Islet of Langerhans (tissue), 1 donor: ENCODE data around the gene SCARF2.
"Not testable (repeated sequence)": the region's sequence is repeated elsewhere in the genome, so short reads cannot be mapped to it uniquely, and the experiment has no call there.

Experiments
- FAIRE-seq: peaks from one replicate; lab custom pipeline; 2011; peaks lifted over from hg19 to GRCh38; lab: Jason Lieb, UNC

The SCARF2 gene

GRCh38 chr22:20463324-20464095 lies 25.9 kb upstream of the SCARF2 start:
- FAIRE-seq = no peak

DNA sequence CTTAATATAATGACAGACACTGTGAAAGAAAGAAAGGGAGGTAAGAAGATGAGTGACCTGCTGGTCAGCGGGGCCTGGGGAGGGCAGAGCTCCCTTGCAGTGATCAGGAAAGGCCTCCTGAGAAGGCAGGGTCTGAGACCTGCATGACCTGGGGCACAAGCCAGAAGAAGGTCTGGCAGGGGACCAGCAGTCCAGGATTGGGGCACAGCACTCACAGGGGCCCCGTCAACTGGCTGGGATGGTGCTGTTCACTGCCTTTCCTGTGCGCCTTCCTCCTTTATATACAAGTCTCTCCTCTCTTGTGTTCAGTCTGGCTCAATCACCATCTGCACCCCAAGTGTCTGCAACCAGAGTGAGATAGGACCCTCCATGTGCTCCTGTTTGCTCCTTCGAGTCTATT lies 22.2 kb upstream of the SCARF2 start:
- no peak for FAIRE-seq

- no peak for FAIRE-seq
Measured at GRCh38 chr22:20459152-20459542, 21.5 kb upstream of the SCARF2 start.

DNA sequence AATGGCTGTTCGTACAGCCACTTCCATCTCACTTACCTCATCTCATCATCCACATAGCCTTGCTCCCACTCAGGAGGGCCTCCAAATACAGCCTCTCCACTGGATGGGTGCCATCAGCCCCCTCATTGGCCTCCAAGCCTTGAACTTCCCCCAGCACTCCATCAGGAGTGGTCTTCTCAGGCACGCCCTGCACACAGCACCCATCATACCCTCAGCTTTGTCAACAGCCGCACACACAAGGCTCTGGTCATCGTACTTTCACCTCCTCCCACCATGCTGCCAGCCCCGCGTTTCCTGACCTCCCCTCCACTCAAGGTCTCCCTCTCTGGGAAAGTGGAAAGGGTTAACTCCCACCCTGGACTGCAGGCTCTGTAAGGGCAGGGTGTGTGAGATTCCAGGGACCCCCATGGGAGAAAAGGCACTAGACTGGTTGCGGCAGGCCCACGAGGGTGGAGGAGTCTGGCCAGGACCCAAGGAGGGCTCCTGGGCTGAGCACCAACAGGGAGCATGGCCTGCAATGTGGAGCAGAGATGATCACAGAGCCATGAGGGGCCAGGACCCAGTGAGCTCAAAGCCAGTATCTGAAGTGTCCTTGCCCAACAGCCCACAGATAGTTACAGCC lies 21.0 kb upstream of the SCARF2 start:
- no peak for FAIRE-seq

DNA sequence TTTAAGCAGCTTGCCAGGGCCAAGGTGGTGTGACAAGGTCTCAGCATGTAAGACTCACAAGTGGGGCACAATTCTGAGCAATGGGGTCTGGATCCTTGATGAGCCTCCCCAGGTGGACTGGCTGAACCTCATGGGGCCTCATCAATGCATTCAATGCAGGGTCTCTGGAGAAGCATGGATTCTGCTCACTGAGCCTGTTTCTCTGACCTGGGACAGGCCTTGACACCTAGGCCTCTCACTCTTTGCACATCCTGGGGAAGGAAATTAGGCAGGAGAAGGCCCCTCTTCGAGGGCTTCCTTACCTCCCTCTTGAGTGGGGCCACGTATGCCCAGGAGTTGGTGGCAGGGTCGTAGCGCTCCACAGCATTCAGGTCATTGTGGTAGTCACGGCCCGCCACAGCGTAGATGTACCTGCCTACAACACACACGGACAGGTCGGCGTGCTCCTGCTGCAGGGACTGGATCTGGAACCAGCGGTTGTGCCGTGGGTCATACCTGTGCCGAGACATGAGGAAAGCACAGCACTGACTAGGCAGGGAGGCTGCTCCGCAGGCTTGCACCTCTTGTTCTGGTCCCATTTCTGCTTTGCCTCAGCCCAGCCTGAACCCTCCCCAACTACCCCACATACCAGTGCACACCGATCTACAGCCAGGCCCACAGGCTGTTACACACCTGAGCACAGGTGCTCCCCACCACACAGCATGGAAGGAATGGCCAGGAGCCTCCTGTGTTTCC lies 20.0 kb upstream of the SCARF2 start:
- no peak for FAIRE-seq

GRCh38 chr22:20456722-20457076 lies 19.1 kb upstream of the SCARF2 start:
- FAIRE-seq = no peak

DNA sequence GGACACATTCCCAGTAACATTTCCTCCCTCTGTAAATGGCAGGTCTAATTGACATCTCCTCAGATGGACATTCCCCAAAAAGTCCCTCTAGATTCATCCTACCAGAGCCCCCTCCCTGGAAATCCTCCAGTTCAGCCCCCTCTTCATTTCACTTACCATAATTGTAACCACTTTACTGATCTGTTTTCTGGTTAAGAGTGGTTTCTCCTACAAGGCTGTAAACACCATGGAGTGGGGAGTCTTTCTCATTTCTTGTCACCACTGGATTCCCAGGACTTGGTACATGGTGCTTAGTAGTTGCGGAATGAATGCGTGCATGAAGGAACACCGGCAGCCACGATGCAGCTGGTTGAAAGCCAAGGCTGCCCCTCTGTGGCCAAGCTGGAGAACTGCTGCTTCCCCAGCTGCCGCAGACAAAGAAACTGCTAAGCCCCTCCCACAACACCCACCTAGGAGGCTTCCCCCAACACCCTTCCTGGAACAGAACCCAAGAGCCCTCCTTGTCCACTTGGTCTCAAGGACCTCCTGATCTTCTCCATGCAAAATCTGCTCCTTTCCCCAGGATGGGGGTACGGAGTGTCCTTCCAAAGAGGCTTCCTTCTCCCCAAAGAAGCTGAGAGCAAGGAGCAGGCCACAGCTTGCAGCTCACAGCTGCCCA lies 18.6 kb upstream of the SCARF2 start:
- FAIRE-seq = no peak

DNA sequence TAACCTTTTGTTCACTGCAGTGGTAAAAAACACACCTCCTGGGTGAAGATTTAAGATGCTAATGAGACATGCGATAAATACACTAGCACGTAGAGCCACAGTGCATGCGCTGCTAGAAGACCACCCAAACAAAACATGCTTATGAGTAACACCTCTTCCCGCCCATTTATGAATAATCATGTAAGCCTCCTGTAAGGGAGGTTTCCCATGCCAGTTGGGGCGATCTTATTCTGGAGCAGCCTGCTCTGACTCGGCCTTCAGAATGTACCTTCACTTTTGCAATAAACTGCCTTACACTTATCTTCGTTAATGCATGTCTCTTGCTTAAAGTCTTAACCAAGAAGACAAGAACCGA lies 18.1 kb upstream of the SCARF2 start:
- no peak for FAIRE-seq

- FAIRE-seq = no peak
Measured at GRCh38 chr22:20453222-20453621, 15.6 kb upstream of the SCARF2 start.

GRCh38 chr22:20451920-20452319 lies 14.3 kb upstream of the SCARF2 start:
- no peak for FAIRE-seq

DNA sequence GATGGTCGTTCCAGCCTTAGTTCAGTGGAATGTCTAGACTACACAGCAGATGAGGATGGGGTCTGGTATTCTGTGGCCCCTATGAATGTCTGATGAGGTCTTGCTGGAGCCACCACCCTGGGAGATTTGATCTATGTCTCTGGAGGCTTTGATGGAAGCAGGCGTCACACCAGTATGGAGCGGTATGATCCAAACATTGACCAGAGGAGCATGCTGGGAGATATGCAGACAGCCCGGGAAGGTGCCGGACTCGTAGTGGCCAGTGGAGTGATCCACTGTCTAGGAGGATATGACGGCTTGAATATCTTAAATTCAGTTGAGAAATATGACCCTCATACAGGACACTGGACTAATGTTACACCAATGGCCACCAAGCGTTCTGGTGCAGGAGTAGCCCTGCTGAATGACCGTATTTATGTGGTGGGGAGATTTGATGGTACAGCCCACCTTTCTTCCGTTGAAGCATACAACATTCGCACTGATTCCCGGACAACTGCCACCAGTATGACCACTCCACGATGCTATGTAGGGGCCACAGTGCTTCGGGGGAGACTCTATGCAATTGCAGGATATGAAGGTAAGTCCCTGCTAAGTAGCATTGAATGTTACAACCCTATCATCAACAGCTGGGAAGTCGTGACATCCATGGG lies 13.6 kb upstream of the SCARF2 start:
- FAIRE-seq = not testable (repeated sequence)

DNA sequence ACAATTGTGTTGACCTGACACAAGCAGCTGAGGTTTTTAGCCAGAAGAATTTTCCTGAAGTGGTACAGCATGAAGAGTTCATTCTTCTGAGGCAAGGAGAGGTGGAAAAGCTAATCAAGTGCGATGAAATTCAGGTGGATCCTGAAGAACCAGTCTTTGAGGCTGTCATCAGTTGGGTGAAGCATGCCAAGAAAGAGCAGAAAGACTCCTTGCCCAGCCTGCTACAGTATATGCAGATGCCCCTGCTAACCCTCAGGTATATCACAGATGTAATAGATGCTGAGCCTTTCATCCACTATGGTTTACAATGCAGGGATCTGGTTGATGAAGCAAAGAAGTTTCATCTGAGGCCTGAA lies 12.9 kb upstream of the SCARF2 start:
- FAIRE-seq = no peak

DNA sequence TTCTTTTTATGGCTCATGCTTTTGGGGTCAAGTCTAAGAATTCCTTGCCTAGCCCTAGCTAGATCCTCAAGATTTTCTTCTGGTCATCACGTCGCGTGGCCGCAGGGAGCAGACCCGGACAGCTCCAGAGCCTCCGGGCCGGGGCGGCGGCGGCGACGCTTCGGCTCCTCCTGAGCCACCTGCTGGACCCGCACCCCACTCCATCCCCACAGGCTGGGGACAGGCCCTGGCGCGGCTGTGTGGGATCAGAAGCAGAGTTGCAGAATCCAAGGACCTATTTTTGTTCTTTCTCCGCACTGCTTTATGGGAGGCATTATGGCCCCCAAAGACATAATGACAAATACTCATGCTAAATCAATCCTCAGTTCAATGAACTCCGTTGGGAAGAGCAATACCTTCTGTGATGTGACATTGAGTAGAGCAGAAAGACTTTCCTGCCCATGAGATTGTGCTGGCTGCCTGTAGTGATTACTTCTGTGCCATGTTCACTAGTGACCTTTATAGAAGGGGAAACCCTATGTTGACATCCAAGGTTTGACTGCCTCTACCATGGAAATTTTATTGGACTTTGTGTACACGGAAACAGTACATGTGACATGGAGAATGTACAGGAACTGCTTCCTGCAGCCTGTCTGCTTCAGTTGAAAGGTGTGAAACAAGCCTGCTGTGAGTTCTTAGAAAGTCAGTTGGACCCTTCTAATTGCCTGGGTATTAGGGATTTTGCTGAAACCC lies 12.4 kb upstream of the SCARF2 start:
- FAIRE-seq = no peak

DNA sequence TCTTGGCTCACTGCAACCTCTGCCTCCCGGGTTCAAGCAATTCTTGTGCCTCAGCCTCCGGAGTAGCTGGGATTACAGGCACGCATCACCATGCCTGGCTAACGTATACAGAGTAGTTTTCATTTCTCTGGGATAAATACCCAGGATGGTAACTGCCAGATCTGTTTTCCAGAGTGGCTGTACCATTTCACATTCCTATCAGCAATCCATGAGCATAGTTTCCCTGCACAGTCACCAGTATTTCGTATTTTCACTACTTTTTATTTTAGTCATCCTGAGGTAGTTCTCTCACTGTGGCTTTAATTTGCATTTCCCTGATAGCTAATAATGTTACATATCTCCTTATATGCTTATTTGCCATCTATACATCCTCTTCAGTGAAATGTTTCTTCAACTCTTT lies 11.0 kb upstream of the SCARF2 start:
- no peak for FAIRE-seq

GRCh38 chr22:20446383-20446970 lies 8.9 kb upstream of the SCARF2 start:
- no peak for FAIRE-seq

- no peak for FAIRE-seq
Measured at GRCh38 chr22:20444325-20444724, 6.7 kb upstream of the SCARF2 start.

GRCh38 chr22:20442485-20443284 lies 5.1 kb upstream of the SCARF2 start:
- no peak for FAIRE-seq

- no peak for FAIRE-seq
Measured at GRCh38 chr22:20441631-20442484, 4.2 kb upstream of the SCARF2 start.
